Erythroblast (primary cell): ENCODE results near the gene NEIL1.
"Not testable (repeated sequence)": the region's sequence is repeated elsewhere in the genome, so short reads cannot be mapped to it uniquely, and the experiment has no call there.

Experiments used
- GATA1 ChIP-seq: IDR thresholded peaks from 2 replicates; pipeline ENCODE4 v1.6.1; 2011; ENCODE audit warnings: low read depth, mild to moderate bottlenecking, control low read depth, low read length, moderate library complexity
- POLR2A ChIP-seq: IDR thresholded peaks from 2 replicates; pipeline ENCODE4 v1.6.1; 2011; ENCODE audit warnings: mild to moderate bottlenecking, low read length

GRCh38 chr15:75312548-75312947, 34.3 kb upstream of the NEIL1 start:
- not testable (repeated sequence) for TF ChIP-seq POLR2A, GATA1
